Activated CD8-positive, alpha-beta T cell treated with anti-CD3 and anti-CD28 coated beads, Interleukin-2, amount 10 ng/mL, durations not matched to agents 7 days and 5 days (primary cell): Measurements from ENCODE around the gene GTF2IRD2. TPM values are rescaled to one million over a fixed set of nuclear protein-coding genes. Genes with fewer than 3 reads are reported as not detected.
A peak's percentile ranks its signal among the peaks of the same experiment; 100 is the strongest.
"Not testable (repeated sequence)": the region's sequence is repeated elsewhere in the genome, so short reads cannot be mapped to it uniquely, and the experiment has no call there.

Source experiments
- ATAC-seq: fragments of 150-1000 bp; cut with Tn5 transposase; one replicate; pipeline ENCODE4 v1.10.0; 2021; ENCODE audit warnings: moderate library complexity
- CTCF ChIA-PET: fragments of 350-600 bp; sonication (Branson Sonifier 250); formaldehyde crosslinking; loops from one replicate; lab custom pipeline; 2021; ENCODE audit warnings: antibody characterized with exemption; lab: Charles Lee
- POLR2A ChIA-PET: fragments of 350-600 bp; sonication (Branson Sonifier 250); formaldehyde crosslinking; loops from one replicate; lab custom pipeline; 2021; ENCODE audit warnings: antibody characterized with exemption; lab: Charles Lee
- DNase-seq: peaks from one replicate; pipeline ENCODE4 v3.0.0-alpha.2; 2020
- H3K27ac Mint-ChIP-seq: one replicate; pipeline ENCODE4 v1.8.0; 2021; ENCODE audit warnings: mild to moderate bottlenecking, mixed read lengths
- H3K27me3 Mint-ChIP-seq: one replicate; pipeline ENCODE4 v1.8.0; 2021; ENCODE audit warnings: low read depth, mixed read lengths
- H3K36me3 Mint-ChIP-seq: one replicate; pipeline ENCODE4 v1.8.0; 2021; ENCODE audit warnings: low read depth, mixed read lengths
- H3K4me1 Mint-ChIP-seq: one replicate; pipeline ENCODE4 v1.8.0; 2021; ENCODE audit warnings: low read depth, mixed read lengths
- H3K4me3 Mint-ChIP-seq: one replicate; pipeline ENCODE4 v1.8.0; 2021; ENCODE audit warnings: mild to moderate bottlenecking, mixed read lengths
- H3K9me3 Mint-ChIP-seq: one replicate; pipeline ENCODE4 v1.8.0; 2022; ENCODE audit warnings: mixed read lengths; ENCODE audit not compliant: insufficient read depth
- total RNA-seq, 2 experiments: library from RNA; stranded (reverse); gene quantifications; one replicate each; pipeline ENCODE4 v1.2.3, GENCODE V29; 2021

GTF2IRD2 gene
- total RNA-seq, 2 experiments from 2014 or later, result 8.3 to 10.8 TPM

GRCh38 chr7:74773760-74774750 lies 77.3 kb downstream of the GTF2IRD2 start, which contains the start of gene NCF1:
Gene NCF1, plus strand, starts transcription at chr7:74774011. Its CDS starts 21 bp downstream, at chr7:74774032.
- H3K27me3 Mint-ChIP-seq, H3K9me3 Mint-ChIP-seq, H3K27ac Mint-ChIP-seq, CTCF ChIA-PET, H3K4me3 Mint-ChIP-seq, POLR2A ChIA-PET, H3K4me1 Mint-ChIP-seq, H3K36me3 Mint-ChIP-seq, DNase-seq: not testable (repeated sequence)
- peak; percentile 61 for ATAC-seq

DNA sequence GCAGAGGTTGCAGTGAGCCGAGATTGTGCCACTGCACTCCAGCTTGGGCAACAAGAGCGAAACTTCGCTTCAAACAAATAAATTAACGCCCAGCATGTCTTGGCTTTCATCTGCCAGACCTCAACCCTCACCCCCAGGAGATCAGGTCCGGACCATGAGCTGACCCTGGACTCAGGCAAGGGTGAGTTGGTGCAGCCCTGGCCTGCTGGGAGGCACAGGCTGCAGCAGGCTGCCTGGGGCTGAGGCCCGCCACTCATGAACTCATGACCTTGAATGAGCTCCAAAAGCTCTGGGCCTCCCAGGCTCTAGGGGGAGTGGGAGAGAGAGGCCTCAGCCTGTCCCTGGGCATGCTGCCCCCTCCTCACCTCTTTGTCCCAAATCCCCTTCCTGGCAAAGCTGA lies 79.3 kb downstream of the GTF2IRD2 start:
- POLR2A ChIA-PET, H3K27ac Mint-ChIP-seq, CTCF ChIA-PET, ATAC-seq, H3K36me3 Mint-ChIP-seq, H3K4me3 Mint-ChIP-seq, H3K27me3 Mint-ChIP-seq, H3K9me3 Mint-ChIP-seq, DNase-seq, H3K4me1 Mint-ChIP-seq: not testable (repeated sequence)

GRCh38 chr7:74770062-74770461 lies 81.3 kb downstream of the GTF2IRD2 start:
- H3K27me3 Mint-ChIP-seq, POLR2A ChIA-PET: not testable (repeated sequence)

GRCh38 chr7:74766991-74767390 lies 84.4 kb downstream of the GTF2IRD2 start:
- H3K27me3 Mint-ChIP-seq, H3K4me1 Mint-ChIP-seq, H3K27ac Mint-ChIP-seq, H3K9me3 Mint-ChIP-seq, DNase-seq, H3K36me3 Mint-ChIP-seq, CTCF ChIA-PET, H3K4me3 Mint-ChIP-seq, POLR2A ChIA-PET, ATAC-seq: not testable (repeated sequence)

More at GRCh38 chr7:74770062-74770461, 81.3 kb downstream of the GTF2IRD2 start:
- H3K4me3 Mint-ChIP-seq, CTCF ChIA-PET, H3K36me3 Mint-ChIP-seq, H3K9me3 Mint-ChIP-seq, ATAC-seq, H3K4me1 Mint-ChIP-seq, DNase-seq, H3K27ac Mint-ChIP-seq: not testable (repeated sequence)

- H3K27me3 Mint-ChIP-seq, H3K9me3 Mint-ChIP-seq, H3K36me3 Mint-ChIP-seq, POLR2A ChIA-PET, DNase-seq, H3K4me1 Mint-ChIP-seq, CTCF ChIA-PET, H3K4me3 Mint-ChIP-seq, H3K27ac Mint-ChIP-seq, ATAC-seq: not testable (repeated sequence)
Measured at GRCh38 chr7:74766509-74766908, 84.9 kb downstream of the GTF2IRD2 start.

DNA sequence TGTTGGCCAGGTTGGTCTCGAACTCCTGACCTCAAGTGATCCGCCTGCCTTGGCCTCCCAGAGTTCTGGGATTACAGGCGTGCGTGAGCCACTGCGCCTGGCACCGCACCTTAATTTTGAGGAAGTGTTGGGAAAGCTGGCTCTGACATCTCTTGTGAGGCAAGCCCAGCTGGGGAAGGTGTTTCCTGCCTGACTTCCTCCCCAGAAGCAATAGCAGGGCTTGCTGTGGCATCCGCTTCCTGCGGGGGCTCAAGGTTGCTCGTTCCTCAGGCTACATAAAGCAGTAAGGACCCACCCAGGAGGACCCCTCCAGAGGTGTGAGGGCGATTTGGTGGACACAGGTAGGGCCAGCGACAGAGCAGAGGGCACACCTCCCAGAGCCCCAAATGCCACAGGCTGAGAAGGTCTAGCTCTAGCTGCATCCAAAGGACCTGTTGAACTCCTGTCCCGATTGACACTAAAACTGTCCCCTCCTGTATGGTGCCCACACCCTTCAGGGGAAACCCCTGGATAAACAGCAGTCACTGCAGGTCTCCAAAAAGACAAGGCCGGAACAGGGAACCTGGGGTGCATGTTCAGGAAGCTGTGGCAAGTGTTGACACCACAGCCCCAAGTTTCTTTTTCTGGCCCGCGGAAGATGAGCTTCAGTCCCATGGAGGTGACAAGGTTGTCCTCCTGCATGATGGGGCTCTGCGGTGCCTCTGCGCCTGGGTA lies 86.0 kb downstream of the GTF2IRD2 start:
- H3K36me3 Mint-ChIP-seq, H3K27me3 Mint-ChIP-seq, CTCF ChIA-PET, H3K4me3 Mint-ChIP-seq, DNase-seq, H3K9me3 Mint-ChIP-seq, H3K27ac Mint-ChIP-seq, POLR2A ChIA-PET, H3K4me1 Mint-ChIP-seq: not testable (repeated sequence)
- ATAC-seq, result peak; percentile 78

GRCh38 chr7:74758982-74759381 lies 92.4 kb downstream of the GTF2IRD2 start:
- H3K36me3 Mint-ChIP-seq, H3K4me1 Mint-ChIP-seq, H3K4me3 Mint-ChIP-seq, POLR2A ChIA-PET, ATAC-seq, DNase-seq, H3K27me3 Mint-ChIP-seq, H3K27ac Mint-ChIP-seq, H3K9me3 Mint-ChIP-seq, CTCF ChIA-PET: not testable (repeated sequence)

GRCh38 chr7:74758268-74758667 lies 93.1 kb downstream of the GTF2IRD2 start:
- H3K27me3 Mint-ChIP-seq, DNase-seq, CTCF ChIA-PET, ATAC-seq, H3K27ac Mint-ChIP-seq, H3K9me3 Mint-ChIP-seq, H3K4me1 Mint-ChIP-seq, H3K36me3 Mint-ChIP-seq, POLR2A ChIA-PET, H3K4me3 Mint-ChIP-seq: not testable (repeated sequence)

- H3K27ac Mint-ChIP-seq, ATAC-seq, CTCF ChIA-PET, H3K4me1 Mint-ChIP-seq, H3K4me3 Mint-ChIP-seq, POLR2A ChIA-PET, DNase-seq, H3K27me3 Mint-ChIP-seq, H3K36me3 Mint-ChIP-seq, H3K9me3 Mint-ChIP-seq: not testable (repeated sequence)
Measured at GRCh38 chr7:74756673-74757072, 94.7 kb downstream of the GTF2IRD2 start.

- H3K27ac Mint-ChIP-seq, H3K36me3 Mint-ChIP-seq, POLR2A ChIA-PET, H3K4me1 Mint-ChIP-seq, ATAC-seq, H3K4me3 Mint-ChIP-seq, H3K27me3 Mint-ChIP-seq, H3K9me3 Mint-ChIP-seq, DNase-seq, CTCF ChIA-PET: not testable (repeated sequence)
Measured at GRCh38 chr7:74753921-74754482, 97.4 kb downstream of the GTF2IRD2 start.
